ENCODE results near the gene GABRR1.

Gene GABRR1

DNA sequence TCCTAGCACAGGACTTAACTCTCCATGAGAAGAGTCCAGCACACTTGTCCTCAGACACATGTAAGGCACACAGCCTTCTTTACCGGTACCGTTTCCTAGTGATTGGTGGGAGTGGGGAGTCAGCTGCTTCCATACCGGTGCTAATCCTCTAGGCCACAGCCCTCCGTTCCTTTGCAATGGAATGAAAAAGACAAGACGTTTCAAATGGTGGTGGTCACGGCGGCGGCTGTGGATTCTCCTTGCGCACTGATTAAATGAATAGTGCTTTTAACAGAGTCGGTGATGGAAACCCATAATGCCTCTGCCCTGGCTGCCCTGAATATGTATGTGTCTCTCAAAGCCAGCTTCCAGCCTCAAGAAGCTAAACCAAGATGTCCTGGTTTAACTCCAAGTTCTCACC, 34.8 kb upstream of the GABRR1 start:
- no peak for TF ChIP-seq CTCF (IDR thresholded peaks at IDR 0.05)
- Histone ChIP-seq H3K27me3 (ENCODE audit: control insufficient read depth, insufficient read depth, low read length) (no peaks in the 10 kb centered on the region), H3K4me3 (ENCODE audit: low read depth, low read length) (no peak overlapping the region)

DNA sequence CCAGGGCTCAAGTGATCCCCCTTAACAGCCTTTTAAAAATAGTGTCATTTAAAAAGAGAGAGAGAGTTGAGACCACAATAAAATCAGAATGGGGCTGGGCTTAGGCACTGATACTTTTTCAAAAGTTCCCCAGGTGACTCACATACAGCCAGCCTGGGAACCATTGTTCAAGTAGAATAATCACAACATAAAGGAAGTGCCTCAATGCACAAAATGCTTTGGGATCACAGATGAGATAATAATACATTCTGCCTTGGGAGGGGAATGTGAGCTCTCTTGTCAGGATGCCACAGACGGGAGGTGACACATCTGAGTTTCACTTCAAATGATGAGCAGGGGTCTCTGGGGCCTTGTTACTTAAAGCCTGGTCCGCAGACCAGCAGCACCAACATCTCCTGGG, 34.0 kb upstream of the GABRR1 start:
- Histone ChIP-seq H3K4me2 (ENCODE audit: low read length) (no peak overlapping the region), H3K9ac (no peak overlapping the region)

More for the DNA sequence above, 34.8 kb upstream of the GABRR1 start:
- Histone ChIP-seq H3K27ac (no peak overlapping the region), H3K9me3 (ENCODE audit: control insufficient read depth, low read length) (no peaks in the 10 kb centered on the region), H3K36me3 (ENCODE audit: control insufficient read depth, insufficient read depth, low read length) (no peaks in the 10 kb centered on the region), H3K9ac (no peak overlapping the region), H2AFZ (no peak overlapping the region), H3K79me2 (no peaks in the 10 kb centered on the region), H3K4me2 (ENCODE audit: low read length) (no peak overlapping the region), H3K4me1 (no peaks in the 10 kb centered on the region)

DNA sequence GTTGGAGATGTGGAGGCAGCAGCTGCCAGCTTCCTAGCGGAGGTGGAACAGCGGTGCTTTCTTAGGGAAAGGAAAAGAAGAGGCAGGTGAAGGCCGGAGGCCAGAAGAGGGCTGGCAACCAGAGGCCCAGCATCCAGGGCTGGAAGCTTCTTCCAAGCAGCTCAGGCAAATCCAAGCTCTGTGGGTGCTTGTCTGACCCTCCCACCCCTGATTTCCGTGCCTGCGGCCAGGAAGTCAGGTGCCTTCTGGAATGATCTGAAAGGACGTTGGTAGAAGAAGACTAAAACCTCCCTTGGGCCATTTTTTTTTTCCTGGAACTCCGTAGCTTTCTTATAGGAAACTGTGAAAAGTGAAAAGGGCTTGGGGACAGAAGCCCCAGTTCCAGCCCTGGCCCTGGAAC, 33.1 kb upstream of the GABRR1 start:
- H3K9me3 ChIP-seq (ENCODE audit: control insufficient read depth, low read length), result no peaks in the 10 kb centered on the region
- H3K27ac ChIP-seq, result no peak overlapping the region
- no peaks in the 10 kb centered on the region for H3K36me3 ChIP-seq (ENCODE audit: control insufficient read depth, insufficient read depth, low read length)
- no peaks in the 10 kb centered on the region for H3K4me1 ChIP-seq
- H3K4me3 ChIP-seq (ENCODE audit: low read depth, low read length), result no peak overlapping the region
- no peaks in the 10 kb centered on the region for H3K27me3 ChIP-seq (ENCODE audit: control insufficient read depth, insufficient read depth, low read length)
- no peak for TF ChIP-seq CTCF (IDR thresholded peaks at IDR 0.05)
- no peak overlapping the region for H3K9ac ChIP-seq
- no peaks in the 10 kb centered on the region for H3K79me2 ChIP-seq
- H2AFZ ChIP-seq, result no peak overlapping the region
- no peak overlapping the region for H3K4me2 ChIP-seq (ENCODE audit: low read length)

More for the DNA sequence above, 34.0 kb upstream of the GABRR1 start:
- H3K27ac ChIP-seq, result no peak overlapping the region
- no peaks in the 10 kb centered on the region for H3K27me3 ChIP-seq (ENCODE audit: control insufficient read depth, insufficient read depth, low read length)
- no peaks in the 10 kb centered on the region for H3K9me3 ChIP-seq (ENCODE audit: control insufficient read depth, low read length)
- no peaks in the 10 kb centered on the region for H3K4me1 ChIP-seq
- no peak for TF ChIP-seq CTCF (IDR thresholded peaks at IDR 0.05)
- H3K79me2 ChIP-seq, result no peaks in the 10 kb centered on the region
- H2AFZ ChIP-seq, result no peak overlapping the region
- H3K4me3 ChIP-seq (ENCODE audit: low read depth, low read length), result no peak overlapping the region
- H3K36me3 ChIP-seq (ENCODE audit: control insufficient read depth, insufficient read depth, low read length), result no peaks in the 10 kb centered on the region

GRCh38 chr6:89244241-89244985, 27.3 kb upstream of the GABRR1 start:
- Histone ChIP-seq H3K9ac (no peak overlapping the region), H3K79me2 (no peaks in the 10 kb centered on the region), H3K27ac (no peak overlapping the region), H3K4me3 (ENCODE audit: low read depth, low read length) (no peak overlapping the region), H3K4me2 (ENCODE audit: low read length) (no peak overlapping the region), H3K36me3 (ENCODE audit: control insufficient read depth, insufficient read depth, low read length) (no peaks in the 10 kb centered on the region), H3K9me3 (ENCODE audit: control insufficient read depth, low read length) (no peaks in the 10 kb centered on the region), H3K27me3 (ENCODE audit: control insufficient read depth, insufficient read depth, low read length) (no peaks in the 10 kb centered on the region), H2AFZ (no peak overlapping the region), H3K4me1 (no peaks in the 10 kb centered on the region)
- TF ChIP-seq CTCF (IDR thresholded peaks at IDR 0.05), result no peak

DNA sequence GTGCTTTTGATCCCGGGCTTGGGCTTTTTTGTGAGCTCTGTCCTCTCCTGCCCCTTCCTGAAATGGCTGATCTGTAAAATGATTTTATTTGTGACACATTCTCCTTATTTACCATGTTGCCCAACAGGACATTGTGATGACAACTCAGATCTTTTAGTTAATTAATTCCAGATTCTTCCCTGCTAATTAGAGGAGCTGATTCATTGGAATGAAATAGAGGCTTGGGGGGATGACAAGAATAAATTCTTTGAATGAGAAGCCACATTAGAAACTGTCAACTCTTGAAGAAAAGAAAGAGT, 26.1 kb upstream of the GABRR1 start:
- H3K4me3 ChIP-seq (ENCODE audit: low read depth, low read length), result no peak overlapping the region
- no peaks in the 10 kb centered on the region for H3K4me1 ChIP-seq
- no peak overlapping the region for H2AFZ ChIP-seq
- H3K9ac ChIP-seq, result no peak overlapping the region
- H3K36me3 ChIP-seq (ENCODE audit: control insufficient read depth, insufficient read depth, low read length), result no peaks in the 10 kb centered on the region
- H3K9me3 ChIP-seq (ENCODE audit: control insufficient read depth, low read length), result no peaks in the 10 kb centered on the region
- no peak for TF ChIP-seq CTCF (IDR thresholded peaks at IDR 0.05)
- no peaks in the 10 kb centered on the region for H3K79me2 ChIP-seq
- no peak overlapping the region for H3K27ac ChIP-seq
- H3K27me3 ChIP-seq (ENCODE audit: control insufficient read depth, insufficient read depth, low read length), result no peaks in the 10 kb centered on the region
- no peak overlapping the region for H3K4me2 ChIP-seq (ENCODE audit: low read length)
